G401.6 (cell line): Measurements from ENCODE around the gene TAB2.

ENCODE experiments used
- FAIRE-seq: peaks from 2 replicates; lab custom pipeline; 2012; peaks lifted over from hg19 to GRCh38; lab: Jason Lieb, UNC

Gene TAB2

DNA sequence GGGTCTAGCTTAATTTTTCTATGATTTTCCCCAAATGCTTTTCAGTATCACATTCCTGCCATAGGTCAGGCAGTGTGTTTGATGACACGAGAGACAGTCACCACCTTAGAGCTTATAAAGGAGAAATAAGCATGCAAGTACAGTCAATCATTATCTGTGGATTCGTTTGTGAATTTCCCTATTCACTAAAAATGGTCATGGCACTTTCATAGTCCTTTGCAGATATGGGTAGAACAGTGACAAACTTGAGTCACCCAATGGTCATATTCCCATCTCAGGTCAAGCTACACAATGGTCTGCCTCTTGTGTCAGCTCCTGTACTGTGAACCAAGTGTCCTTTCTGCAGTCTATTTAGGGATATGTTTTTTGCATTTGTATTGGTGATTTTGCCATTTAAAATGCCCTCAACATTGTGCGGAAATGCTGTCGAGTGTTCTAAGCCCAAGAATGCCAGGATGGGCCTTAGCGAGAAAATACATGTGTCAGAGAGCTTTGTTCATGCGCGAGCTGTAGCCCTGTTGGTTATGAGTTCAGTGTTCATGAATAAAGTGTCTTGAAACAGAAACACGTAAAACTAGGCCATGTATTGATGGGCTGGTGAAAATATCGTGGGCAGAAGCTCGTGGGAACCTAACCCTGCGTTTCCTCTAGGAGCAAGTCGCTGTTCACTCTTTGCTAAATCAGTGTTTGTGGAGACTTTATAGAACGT is 102.3 kb downstream of the TAB2 start:
- FAIRE-seq, result no peak

DNA sequence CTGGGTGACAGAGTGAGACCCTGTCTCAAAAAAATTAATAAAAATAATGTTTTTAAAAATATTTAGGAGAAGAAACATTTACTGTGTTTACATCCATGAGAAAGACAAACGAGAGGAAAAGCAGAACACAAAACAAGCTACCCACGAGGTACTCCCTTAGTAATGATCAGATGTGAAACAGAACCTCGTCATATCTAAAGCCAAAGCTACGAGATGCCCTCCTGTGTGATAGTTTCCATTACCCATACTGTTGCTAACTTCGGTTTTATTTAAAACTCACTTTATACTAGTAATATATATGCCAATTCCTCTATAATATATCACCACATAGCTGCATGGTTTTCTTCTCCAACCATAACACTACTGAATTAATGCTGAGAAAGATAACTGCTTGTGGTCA is 103.6 kb downstream of the TAB2 start:
- no peak for FAIRE-seq

DNA sequence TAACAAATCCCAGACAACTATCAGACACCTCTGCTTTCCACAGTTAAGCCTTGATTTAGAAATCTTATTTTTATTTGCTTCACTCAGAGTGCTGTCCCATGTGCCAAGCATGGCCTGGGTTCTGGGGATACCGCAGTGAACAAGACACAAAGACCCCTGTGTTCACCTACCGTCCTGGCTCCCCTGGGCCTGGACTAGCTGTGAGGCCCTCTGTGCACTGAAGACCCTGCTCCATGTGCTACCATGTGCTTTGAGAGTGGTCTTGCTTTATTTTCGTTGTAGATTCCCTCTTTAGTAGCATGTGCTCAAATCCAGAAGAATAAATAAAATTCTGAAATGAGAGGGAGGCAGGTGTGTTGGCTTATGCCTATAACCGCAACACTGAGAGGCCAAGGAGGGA is 105.1 kb downstream of the TAB2 start:
- FAIRE-seq, result no peak

DNA sequence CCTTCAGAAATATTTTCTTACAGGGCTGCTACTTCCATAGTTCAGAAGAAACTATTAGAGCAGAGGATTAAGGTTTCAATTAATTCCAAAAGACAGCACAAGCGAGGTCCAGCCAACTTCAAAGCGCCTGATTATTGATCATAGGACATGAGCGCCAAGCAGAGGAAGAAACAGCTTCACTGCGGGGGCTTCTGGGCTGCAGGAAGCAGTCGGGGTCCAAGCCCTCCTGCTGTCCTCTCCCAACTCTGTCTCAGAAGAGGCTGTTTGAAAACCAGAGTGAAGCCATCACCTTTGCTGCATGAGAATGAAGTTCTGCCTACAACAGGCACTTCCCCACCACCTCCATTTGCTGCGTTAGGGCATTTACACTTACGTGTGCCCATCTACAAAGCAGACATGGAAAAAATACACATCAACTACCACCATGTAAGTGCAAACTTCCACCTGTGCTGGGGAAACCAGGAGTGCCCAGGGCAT is 106.5 kb downstream of the TAB2 start:
- FAIRE-seq, result no peak

DNA sequence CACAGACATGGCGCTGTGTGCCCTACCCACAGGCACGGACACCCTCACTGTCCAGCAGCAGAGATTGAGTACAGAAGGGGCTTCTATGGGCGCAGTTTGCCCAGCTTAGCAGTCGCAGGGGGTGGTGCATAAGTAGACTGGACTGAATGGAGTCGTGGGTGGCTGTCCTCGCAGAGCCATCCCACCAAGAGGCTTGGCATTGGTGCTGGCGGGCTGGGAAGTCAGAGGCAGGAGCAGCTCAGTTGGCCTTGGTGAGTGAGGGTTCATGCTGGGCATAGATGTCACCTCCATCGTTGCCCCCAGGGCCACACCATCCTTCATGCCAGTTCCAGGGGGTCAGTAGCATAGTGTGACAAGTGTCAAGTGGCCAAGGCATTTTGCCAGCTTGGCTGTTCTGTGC is 107.7 kb downstream of the TAB2 start:
- FAIRE-seq, result no peak

DNA sequence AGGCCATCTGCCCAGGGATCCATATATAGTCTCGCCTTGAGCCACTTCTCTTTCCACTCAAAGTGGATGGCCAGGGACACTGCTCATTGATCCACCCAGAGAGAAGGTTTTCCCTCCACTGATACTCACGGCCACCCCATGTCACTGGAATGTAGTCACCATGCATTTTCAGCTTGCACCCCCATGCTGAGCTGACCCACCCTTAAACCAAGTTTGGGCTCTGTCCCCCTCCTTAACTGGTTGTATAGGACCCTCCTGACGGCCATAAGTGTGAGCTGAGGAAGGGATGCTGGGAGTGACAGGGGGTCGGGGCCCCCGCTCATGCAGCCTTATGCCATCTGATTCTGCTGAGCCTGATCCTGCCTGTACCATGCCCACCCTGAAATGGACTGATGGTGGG is 108.2 kb downstream of the TAB2 start:
- FAIRE-seq, result no peak

DNA sequence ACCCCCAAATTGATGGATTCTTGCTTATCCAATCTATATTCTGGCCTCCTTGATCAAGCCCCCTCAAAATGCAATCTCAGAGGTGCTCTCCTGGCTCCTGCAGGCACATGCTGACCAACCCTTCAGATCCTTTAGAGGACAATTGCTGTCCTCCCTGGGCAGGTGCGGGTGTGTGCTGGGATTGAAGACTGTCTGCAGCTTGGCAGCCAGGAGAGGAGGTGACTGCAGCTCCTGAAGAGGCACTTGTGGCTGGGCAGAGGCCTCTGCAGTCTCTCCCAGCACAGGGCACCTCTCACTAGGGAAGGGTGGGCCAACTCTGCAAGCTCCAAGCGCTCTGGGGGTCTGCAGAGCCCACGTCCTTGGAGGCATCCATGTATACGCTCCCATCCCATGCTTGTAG is 111.1 kb downstream of the TAB2 start:
- FAIRE-seq, result no peak

DNA sequence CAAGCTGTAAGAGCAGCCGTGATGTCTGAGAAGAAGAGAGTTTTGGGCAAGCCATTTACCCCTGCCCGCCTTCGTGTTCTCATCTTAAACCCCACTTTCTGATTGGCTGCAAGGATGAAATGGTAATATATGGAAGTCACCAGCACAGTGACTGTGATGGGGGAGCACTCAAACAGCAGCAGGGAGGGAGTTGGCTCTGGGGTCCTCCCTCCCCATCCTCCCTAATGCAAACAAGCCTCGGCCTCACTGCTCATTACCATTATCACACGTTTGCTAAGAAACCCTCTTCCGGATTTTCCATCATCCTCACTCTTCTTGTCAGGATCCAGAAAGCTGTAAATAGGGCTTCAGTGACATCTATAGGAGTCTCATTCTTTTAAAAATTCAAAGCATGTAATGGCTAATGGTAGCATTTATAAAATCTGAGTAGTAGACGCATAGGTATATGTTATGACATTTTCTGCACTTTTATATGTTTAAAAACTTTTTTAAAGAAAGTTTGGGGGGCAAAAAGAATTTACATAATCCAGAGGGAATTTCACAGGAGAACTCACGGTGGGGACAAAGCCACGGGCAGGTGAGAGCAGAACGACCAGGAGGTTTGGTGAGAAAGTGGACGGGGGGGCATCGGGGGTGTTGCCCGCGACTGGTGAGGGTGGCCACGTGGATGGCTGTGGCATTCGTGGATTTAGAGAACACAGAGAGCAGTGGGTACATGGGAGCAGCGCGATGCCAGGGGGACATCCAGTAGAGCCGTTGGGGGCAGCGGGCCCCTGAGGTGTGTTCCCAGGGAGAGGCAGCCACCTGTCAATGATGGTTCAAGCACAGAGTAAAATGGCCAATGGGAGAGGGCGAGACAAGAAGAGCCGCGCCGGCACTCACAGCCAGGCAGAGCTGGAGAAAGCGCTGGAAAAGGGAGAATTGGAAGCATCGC is 112.2 kb downstream of the TAB2 start:
- no peak for FAIRE-seq

DNA sequence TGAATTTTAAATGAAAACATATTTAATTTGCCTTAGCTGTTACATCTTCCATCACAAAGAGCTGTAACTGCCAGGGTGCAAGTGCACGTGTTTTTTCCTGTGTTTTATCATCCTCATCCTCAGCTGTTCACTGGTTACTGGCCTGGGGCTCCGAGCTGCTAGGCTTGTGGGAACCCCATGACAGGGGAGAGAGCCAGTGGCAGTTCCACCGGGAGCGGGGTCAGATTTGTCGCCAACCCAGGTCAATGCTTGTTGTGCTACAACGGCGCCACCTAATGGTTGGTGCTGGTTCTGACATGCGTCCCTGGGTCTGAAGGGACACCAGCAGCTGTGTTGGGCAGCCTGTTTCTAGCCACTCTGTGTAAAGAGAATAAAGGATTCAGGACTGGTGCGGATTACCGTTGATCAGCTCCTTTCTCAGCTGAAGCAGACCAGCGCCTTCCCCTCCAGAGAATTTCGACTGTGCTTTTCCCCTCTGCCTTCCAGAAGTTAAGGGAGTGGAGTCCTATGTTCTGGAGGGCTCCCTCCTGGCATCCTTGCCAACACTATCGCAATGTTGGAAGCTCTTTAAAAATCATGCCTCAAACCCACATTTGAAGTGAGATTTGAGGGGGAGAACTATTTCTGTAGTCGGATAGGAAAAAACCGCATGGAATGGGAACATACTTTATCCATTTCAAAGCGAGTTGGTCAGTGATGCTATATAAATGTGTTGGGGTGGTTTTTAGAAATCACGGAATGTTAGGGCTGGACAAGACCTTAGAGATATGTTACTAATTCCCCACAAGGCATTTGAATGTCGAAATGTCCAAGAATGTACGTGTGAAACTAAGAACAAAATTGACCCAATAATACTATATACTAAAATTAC is 114.6 kb downstream of the TAB2 start:
- peak; percentile 42 for FAIRE-seq

DNA sequence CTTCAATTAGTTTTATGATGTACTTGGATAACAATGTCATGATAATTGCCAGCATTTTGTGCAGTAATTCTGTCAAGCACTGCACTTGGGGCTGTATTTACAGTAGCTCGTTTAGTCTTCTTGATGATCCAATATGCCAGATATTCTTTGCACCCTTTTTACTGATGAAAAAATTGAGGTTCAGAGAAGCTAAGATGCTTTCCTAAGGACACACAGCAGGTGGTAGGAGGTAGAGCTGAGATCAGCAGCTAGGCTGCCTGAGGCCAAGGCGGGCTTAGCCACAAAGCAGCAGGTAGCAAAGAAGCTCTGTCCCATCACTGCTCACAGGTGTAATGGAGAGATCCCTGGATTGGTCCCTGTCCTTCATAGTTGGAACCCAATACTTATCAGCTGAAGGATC is 115.9 kb downstream of the TAB2 start:
- FAIRE-seq, result no peak

DNA sequence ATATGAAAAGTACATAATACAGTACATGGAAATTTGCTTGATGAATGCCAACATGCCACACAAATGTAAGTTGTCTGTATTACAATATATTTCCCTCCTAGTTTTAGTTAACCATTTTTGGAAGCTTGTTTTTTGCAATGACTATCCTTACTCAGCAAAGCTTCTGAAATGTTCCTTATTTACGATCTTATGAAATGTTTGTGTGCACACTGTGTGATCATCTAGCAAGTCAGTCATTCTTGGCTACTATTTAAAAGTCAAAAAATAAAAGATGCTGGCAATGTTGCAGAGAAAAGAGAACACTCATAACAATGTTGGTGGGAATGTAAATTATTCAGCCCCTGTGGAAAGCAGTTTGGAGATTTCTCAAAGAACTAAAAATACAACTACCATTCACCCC is 116.4 kb downstream of the TAB2 start:
- FAIRE-seq, result no peak

DNA sequence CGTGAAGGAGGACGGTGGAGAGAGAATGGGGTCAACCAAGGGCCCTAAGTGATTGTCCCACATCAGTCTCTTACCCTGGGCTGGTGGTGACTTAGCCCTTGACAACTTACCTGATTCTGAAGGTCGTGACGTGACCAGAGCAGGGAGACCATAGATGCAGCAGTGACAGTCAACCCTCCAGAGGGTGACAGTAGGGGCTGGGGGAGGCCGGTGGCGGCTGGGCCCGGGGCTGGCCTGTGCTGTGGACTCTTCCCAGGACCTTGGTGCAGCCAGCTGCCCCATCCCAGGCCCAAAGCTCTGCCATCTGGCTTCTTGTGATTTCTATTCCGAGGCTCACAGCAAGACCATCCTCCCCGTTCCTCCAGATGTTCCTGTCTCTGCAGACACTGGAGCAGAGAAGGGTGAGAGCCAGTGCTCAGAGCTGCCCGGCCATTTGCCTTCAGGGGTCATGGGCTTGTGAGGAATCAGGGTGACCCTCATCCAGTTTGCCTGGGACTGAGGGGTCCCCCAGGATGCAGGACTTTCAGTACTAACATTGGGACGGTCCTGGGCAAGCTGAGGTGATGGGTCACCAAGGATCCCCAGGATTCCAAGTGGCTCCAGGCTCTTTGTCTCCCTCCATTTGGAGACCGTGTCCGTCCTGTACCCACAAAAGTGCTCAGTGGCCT is 118.5 kb downstream of the TAB2 start:
- FAIRE-seq, result no peak

DNA sequence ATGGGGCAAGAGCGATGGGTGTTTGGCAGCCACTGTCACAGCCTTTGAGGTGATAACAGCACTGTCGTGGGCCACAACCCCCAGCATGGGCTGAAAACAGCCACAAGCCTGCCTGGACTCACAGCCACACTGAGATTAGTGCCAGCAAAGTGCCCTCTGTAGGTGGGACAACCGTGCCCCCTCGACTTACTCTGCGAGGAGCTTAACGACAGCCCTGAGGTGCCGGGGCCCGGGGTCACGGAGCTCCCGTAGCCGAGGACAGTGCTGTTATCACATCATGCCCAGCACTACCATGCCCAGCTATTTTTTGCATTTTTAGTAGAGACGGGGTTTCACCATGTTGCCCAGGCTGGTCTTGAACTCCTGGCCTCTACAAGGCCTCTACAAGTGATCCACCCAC is 119.1 kb downstream of the TAB2 start:
- no peak for FAIRE-seq

DNA sequence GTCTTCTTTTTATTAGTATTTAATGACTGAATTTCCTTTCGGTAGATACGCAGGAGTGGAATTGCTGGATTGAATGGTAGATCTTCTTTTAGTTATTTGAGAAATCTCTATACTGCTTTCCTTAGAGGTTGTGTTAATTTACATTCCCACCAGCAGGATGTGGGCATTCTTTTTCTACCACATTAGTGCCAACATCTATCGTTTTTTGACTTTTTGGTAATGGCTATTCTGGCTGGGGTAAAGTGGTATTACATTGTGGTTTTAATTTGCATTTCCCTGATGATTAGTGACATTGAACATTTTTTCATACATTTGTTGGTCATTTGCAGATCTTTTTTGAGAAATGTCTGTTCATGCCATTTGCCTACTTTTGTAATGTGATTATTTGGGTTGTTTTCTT is 119.7 kb downstream of the TAB2 start:
- FAIRE-seq, result no peak

DNA sequence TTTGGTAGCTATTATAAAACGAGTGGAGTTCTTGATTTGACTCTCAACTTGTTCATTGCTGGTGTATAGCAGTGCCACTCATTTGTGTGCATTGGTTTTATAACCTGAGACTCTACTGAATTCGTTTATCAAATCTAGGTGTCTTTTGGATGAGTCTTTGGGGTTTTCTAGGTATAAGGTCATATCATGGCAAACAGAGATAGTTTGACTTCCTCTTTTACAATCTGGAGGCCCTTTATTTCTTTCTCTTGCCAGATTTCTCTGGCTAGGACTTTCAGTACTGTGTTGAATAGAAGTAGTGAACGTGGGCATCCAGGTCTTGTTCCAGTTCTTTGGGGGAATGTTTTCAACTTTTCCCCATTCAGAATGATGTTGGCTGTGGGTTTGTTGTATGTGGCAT is 121.3 kb downstream of the TAB2 start:
- no peak for FAIRE-seq

DNA sequence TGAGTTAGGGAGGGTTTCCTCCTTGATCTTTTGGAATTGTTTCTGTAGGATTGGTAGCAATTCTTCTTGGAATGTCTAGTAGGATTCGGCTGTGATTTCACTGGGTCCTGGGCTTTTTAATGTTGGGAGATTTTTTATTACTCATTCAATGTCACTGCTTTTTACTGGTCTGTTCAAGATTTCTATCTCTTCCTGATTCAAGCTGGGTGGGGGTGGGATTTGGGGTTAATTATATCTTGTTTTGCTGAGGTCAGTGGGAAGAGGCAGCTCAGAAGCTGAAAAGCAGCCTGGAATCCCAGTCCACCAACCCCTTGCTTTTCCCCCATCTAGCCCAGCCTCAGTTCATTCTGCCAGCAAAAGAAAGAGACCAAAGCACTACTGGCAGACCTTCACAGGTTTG is 122.1 kb downstream of the TAB2 start:
- no peak for FAIRE-seq

DNA sequence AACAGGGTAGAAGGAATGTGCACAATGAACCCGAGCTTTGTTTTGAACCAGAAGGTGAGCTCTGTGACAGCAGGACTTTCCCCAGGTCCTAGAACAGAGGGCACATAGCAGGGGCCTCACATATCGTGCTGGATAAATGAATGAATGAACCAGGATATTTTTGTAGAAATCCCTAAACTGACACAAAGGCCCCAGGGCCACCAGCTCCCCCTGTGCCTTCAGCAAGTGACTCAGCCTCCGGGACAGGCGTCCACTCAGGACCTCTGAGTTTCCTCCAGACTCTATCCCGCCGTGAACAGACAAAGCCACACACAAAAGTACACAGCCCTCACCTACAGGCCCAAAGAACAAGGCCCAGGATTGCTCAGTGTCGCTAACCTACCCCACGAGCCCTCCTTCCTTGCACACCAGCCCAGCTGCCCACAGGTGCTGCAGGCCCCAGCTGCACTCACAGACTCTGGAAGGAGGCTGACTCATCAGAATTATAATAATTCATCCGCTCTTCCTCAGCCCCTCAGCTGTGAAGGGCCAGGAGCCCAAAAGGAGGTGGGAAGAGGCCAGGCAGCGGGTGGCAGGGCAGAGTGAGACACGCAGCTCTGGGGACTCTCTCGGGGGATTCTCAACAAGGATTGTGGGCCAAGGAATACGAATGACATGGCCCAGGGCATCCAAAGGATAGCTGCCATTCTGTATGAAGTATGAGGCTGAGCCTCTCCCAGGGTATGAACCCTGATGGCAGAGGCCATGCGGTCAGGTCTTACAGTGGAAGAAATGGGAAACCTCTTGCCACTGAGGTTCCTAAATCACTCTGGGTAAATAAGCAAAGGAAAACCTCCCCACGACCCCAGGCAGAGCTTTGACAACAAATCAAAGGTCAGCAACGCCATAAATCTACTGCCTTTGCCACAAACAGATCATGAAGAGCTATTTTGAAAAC is 123.5 kb downstream of the TAB2 start:
- no peak for FAIRE-seq

DNA sequence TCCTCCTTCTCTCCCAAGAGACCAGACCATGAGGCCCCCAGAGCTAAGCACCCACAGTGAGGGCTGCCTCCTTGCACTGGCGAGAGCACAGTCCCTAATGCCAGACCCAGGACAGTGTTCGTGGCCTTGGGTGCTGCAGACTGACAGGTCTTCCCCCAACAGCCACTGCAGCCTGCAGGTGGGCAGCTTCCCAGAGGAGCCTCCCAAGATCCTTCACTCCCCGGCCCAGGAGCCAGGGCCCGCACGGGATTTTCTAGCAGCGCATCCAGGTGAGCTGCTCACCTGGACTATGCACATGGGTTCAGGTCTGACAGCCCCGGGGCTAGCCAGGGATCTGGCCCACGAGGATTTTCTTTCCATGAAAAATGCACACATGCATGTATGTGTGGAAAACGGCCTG is 124.2 kb downstream of the TAB2 start:
- FAIRE-seq, result no peak

DNA sequence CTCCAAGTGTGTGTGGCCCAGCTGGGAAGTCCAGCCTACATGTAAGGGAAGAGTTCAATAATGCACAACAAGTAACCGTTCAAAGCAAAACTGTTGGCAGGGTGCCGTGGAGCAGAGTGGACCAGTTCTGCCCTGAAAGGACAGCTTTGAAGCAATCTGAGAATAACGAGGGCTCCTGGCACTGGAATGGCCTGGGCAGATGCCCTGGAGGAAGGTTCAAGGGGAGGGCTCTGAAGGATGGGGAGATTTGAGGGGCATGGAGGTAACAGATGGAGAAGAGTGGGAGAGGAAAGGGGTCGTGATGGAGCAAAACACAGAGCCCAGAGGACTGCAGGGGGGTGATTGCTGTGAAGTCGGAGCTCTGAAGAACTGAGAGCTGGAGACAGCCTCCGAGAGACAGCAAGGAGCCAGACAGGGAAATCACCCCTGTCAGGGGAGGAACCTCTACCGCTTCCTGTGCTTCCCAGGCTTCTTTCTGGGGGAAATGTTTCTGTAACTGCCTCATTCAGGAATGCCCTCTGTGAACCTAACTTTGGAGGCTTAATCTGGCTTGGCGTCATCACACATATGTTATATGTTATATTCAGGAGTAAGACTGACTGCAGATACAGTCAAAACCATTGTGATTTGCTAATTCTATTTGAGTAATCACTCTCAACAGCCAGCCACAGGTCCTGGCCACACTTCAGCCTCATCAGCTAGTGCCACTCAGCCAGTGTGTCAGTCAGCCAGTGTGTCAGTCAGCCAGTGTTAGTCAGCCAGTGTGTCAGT is 126.1 kb downstream of the TAB2 start:
- FAIRE-seq, result no peak
